PC-3 (cell line): ENCODE measurements around the gene PCMT1. TPM values are rescaled to one million over a fixed set of nuclear protein-coding genes. Genes with fewer than 3 reads are reported as not detected.
A peak's percentile ranks its signal among the peaks of the same experiment; 100 is the strongest.

Source experiments
- ATAC-seq: fragments of 200-7000 bp; cut with Tn5 transposase; 2 replicates; pipeline ENCODE4 v1.9.1; 2020; ENCODE audit warnings: mild to moderate bottlenecking, moderate library complexity
- BruUV-seq: library from RNA; stranded (reverse); fragments of 400-500 nt; replicated peaks from 2 replicates; lab custom pipeline; 2021; lab: Mats Ljungman, UMichigan
- CTCF ChIA-PET: fragments of 300-600 bp; sonication (Branson Sonifier 250); formaldehyde crosslinking; loops from one replicate; lab custom pipeline; 2022; ENCODE audit warnings: antibody characterized with exemption; lab: Charles Lee
- POLR2A ChIA-PET: fragments of 300-600 bp; sonication (Branson Sonifier 250); formaldehyde crosslinking; loops from one replicate; lab custom pipeline; 2022; ENCODE audit warnings: antibody characterized with exemption; ENCODE audit not compliant: unreplicated experiment; lab: Charles Lee
- DNase-seq: peaks from one replicate; pipeline ENCODE4 v3.0.0-alpha.2; 2015
- H2AFZ ChIP-seq: fragments of 300-600 bp; sonication (generic); 2 replicates; pipeline ENCODE4 v1.6.0; 2016; ENCODE audit warnings: antibody characterized with exemption, low read length
- H3F3A ChIP-seq: fragments of 300-600 bp; sonication (generic); one replicate; pipeline ENCODE4 v1.6.0; 2017; ENCODE audit warnings: antibody characterized with exemption, low read length, control low read depth, mild to moderate bottlenecking; ENCODE audit not compliant: unreplicated experiment
- H3K27ac ChIP-seq: fragments of 300-600 bp; sonication (generic); 2 replicates; pipeline ENCODE4 v1.5.1; 2016; ENCODE audit warnings: mild to moderate bottlenecking, low read length
- H3K27me3 ChIP-seq: fragments of 300-600 bp; sonication (generic); 2 replicates; pipeline ENCODE4 v1.6.1; 2016; ENCODE audit warnings: low read length, mixed read lengths
- H3K36me3 ChIP-seq: fragments of 300-600 bp; sonication (generic); 2 replicates; pipeline ENCODE4 v1.6.1; 2016; ENCODE audit warnings: low read depth, mixed run types, low read length, mixed read lengths
- H3K4me1 ChIP-seq: fragments of 300-600 bp; sonication (generic); 2 replicates; pipeline ENCODE4 v1.5.1; 2016; ENCODE audit warnings: low read length; ENCODE audit not compliant: insufficient read depth
- H3K4me2 ChIP-seq: fragments of 300-600 bp; sonication (generic); 2 replicates; pipeline ENCODE4 v1.6.0; 2016; ENCODE audit warnings: low read length
- H3K4me3 ChIP-seq: fragments of 300-600 bp; sonication (generic); 2 replicates; pipeline ENCODE4 v1.5.1; 2016; ENCODE audit warnings: mild to moderate bottlenecking, low read length, mixed read lengths
- H3K79me2 ChIP-seq: fragments of 300-600 bp; sonication (generic); 2 replicates; pipeline ENCODE4 v1.6.1; 2017; ENCODE audit warnings: low read length, mixed read lengths
- H3K9ac ChIP-seq: fragments of 300-600 bp; sonication (generic); 2 replicates; pipeline ENCODE4 v1.6.0; 2016; ENCODE audit warnings: mild to moderate bottlenecking, low read length
- H3K9me2 ChIP-seq: fragments of 300-600 bp; sonication (generic); replicated peaks from 2 replicates; pipeline ENCODE4 v1.6.1; 2016; ENCODE audit warnings: mixed run types, low read length, mixed read lengths
- H3K9me3 ChIP-seq: fragments of 300-600 bp; sonication (generic); 2 replicates; pipeline ENCODE4 v1.6.1; 2016; ENCODE audit warnings: low read length, mixed read lengths
- H4K20me1 ChIP-seq: fragments of 300-600 bp; sonication (generic); 2 replicates; pipeline ENCODE4 v1.6.1; 2016; ENCODE audit warnings: low read length, mixed read lengths
- EZH2 ChIP-seq: fragments of 300-600 bp; sonication (generic); IDR thresholded peaks from one replicate; pipeline ENCODE4 v1.6.1; 2017; ENCODE audit warnings: antibody characterized with exemption, mild to moderate bottlenecking, low read length; ENCODE audit not compliant: unreplicated experiment
- EZH2phosphoT487 ChIP-seq: fragments of 300-600 bp; sonication (generic); IDR thresholded peaks from 2 replicates; pipeline ENCODE4 v1.6.1; 2018; ENCODE audit warnings: mild to moderate bottlenecking, antibody characterized with exemption, low read length, borderline replicate concordance
- intact Hi-C: fragments of 100-400 bp; cut with micrococcal nuclease; formaldehyde crosslinking; loops from 2 replicates; pipeline ENCODE4 v1.9.0; 2023
- total RNA-seq: library from RNA; depleted of rRNA; stranded (reverse); fragments of >200 nt; gene quantifications from 2 replicates; pipeline ENCODE4 v1.2.3, GENCODE V29; 2014
- TF ChIP-seq, protein P1 (sequence below): fragments of 300-600 bp; sonication (generic); conservative IDR thresholded peaks from 2 replicates; pipeline ENCODE4 v1.5.1; 2017; ENCODE audit warnings: antibody characterized with exemption, low read depth, mild to moderate bottlenecking, low read length

Gene PCMT1
- total RNA-seq, 1 experiment from 2014 or later: 122 TPM

DNA sequence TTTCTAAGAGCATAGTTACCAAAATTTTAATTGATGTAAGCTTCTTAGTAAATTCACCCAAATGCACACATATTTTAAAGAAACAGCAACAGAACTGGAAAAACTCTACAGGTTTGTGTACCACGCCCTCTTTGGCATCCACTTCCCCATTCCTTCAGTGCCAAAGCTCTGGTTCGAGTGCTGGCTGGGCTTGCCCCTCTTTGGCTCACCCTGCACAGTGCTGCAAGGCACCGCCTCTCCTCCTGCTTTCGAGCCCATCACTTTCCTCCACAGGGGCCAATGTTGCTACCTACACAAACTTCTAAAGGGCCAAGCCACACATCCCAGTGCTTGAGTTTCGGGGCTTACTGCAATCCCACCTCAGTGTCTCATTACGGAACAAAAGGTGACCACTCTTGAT, 105.0 kb downstream of the PCMT1 start:
- H3K4me1 ChIP-seq: peaks cover 60% of the 10 kb centered on the region
- ATAC-seq (peak; percentile 38), DNase-seq (peak; percentile 75)
- peaks cover 63% of the 10 kb centered on the region for H3K79me2 ChIP-seq
- H3K4me3 ChIP-seq: peak overlapping the region; percentile 64
- H3K4me2 ChIP-seq: peak overlapping the region; percentile 96
- H2AFZ ChIP-seq: no peak overlapping the region
- BruUV-seq: no TSS peak
- ChIA-PET CTCF (no interaction called here), POLR2A (interaction anchor here (0.5 kb wide), 1 partner anchor 136 kb away, joined by 3 read pairs; the partner anchor contains the start of gene LATS1)
- intact Hi-C loops: no loop called here
- no peaks in the 10 kb centered on the region for H3K9me2 ChIP-seq
- no peaks in the 10 kb centered on the region for H3K27me3 ChIP-seq
- H3K36me3 ChIP-seq: no peaks in the 10 kb centered on the region; the same call in 1 of the 2 replicates
- H3K9me3 ChIP-seq: no peaks in the 10 kb centered on the region
- no peaks in the 10 kb centered on the region for H4K20me1 ChIP-seq
- TF ChIP-seq EZH2 (no peak), EZH2phosphoT487 (no peak)
- TF ChIP-seq, protein P1, sequence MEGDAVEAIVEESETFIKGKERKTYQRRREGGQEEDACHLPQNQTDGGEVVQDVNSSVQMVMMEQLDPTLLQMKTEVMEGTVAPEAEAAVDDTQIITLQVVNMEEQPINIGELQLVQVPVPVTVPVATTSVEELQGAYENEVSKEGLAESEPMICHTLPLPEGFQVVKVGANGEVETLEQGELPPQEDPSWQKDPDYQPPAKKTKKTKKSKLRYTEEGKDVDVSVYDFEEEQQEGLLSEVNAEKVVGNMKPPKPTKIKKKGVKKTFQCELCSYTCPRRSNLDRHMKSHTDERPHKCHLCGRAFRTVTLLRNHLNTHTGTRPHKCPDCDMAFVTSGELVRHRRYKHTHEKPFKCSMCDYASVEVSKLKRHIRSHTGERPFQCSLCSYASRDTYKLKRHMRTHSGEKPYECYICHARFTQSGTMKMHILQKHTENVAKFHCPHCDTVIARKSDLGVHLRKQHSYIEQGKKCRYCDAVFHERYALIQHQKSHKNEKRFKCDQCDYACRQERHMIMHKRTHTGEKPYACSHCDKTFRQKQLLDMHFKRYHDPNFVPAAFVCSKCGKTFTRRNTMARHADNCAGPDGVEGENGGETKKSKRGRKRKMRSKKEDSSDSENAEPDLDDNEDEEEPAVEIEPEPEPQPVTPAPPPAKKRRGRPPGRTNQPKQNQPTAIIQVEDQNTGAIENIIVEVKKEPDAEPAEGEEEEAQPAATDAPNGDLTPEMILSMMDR: no peak
- peak overlapping the region; percentile 97 for H3K27ac ChIP-seq
- H3K9ac ChIP-seq: peak overlapping the region; percentile 78
- H3F3A ChIP-seq: peaks cover 27% of the 10 kb centered on the region

GRCh38 chr6:149855040-149855654, 105.6 kb downstream of the PCMT1 start:
- no peaks in the 10 kb centered on the region for H3K9me3 ChIP-seq
- H3K9ac ChIP-seq: peak overlapping the region; percentile 78
- ChIA-PET POLR2A (no interaction called here), CTCF (interaction anchor here (1.7 kb wide), 1 partner anchor 15 kb away, joined by 6 read pairs; no protein-coding TSS in a partner anchor)
- peaks cover 62% of the 10 kb centered on the region for H3K4me1 ChIP-seq
- no peaks in the 10 kb centered on the region for H4K20me1 ChIP-seq
- peak overlapping the region; percentile 96 for H3K4me2 ChIP-seq
- H3K9me2 ChIP-seq: no peaks in the 10 kb centered on the region
- DNase-seq: peak; percentile 93
- H3K4me3 ChIP-seq: peak overlapping the region; percentile 64
- intact Hi-C loops: loop anchor here (1.0 kb wide), 2 partner anchors 8 kb away; no protein-coding TSS in a partner anchor
- no peaks in the 10 kb centered on the region for H3K27me3 ChIP-seq
- TF ChIP-seq, protein P1: no peak
- no peak for TF ChIP-seq EZH2phosphoT487
- H3K27ac ChIP-seq: peak overlapping the region; percentile 97
- H3K36me3 ChIP-seq: no peaks in the 10 kb centered on the region; the same call in 1 of the 2 replicates
- H3F3A ChIP-seq: peaks cover 27% of the 10 kb centered on the region
- no peak overlapping the region for H2AFZ ChIP-seq
- BruUV-seq: no TSS peak
- ATAC-seq: peak; percentile 73
- H3K79me2 ChIP-seq: peaks cover 69% of the 10 kb centered on the region

GRCh38 chr6:149855741-149856140, 106.2 kb downstream of the PCMT1 start:
- Histone ChIP-seq H3K27me3 (no peaks in the 10 kb centered on the region), H3K79me2 (peaks cover 73% of the 10 kb centered on the region), H3K9me3 (no peaks in the 10 kb centered on the region), H3K27ac (peak overlapping the region; percentile 97), H3K36me3 (no peaks in the 10 kb centered on the region; the same call in 1 of the 2 replicates), H3K4me3 (peak overlapping the region; percentile 64), H3K9ac (peak overlapping the region; percentile 78), H4K20me1 (no peaks in the 10 kb centered on the region), H3F3A (peaks cover 27% of the 10 kb centered on the region), H3K4me2 (peak overlapping the region; percentile 96), H2AFZ (no peak overlapping the region), H3K4me1 (peaks cover 63% of the 10 kb centered on the region), H3K9me2 (no peaks in the 10 kb centered on the region)
- TF ChIP-seq EZH2phosphoT487: no peak
- TSS peak; percentile 45 for BruUV-seq
- intact Hi-C loops: loop anchor here (1.0 kb wide), 2 partner anchors 8 kb away; no protein-coding TSS in a partner anchor
- DNase-seq: peak; percentile 47
- peak; percentile 9 for ATAC-seq
- ChIA-PET CTCF (interaction anchor here (1.7 kb wide), 1 partner anchor 15 kb away, joined by 6 read pairs; no protein-coding TSS in a partner anchor), POLR2A (interaction anchor here (0.6 kb wide), 1 partner anchor 15 kb away, joined by 5 read pairs; no protein-coding TSS in a partner anchor)
